GM20000 (cell line): ENCODE results near the gene KRTAP9-9.
"Not testable (repeated sequence)": the region's sequence is repeated elsewhere in the genome, so short reads cannot be mapped to it uniquely, and the experiment has no call there.

Experiments used
- DNase-seq: peaks from one replicate; pipeline ENCODE4 v3.0.0; 2012; ENCODE audit warnings: low spot score
- TF ChIP-seq, protein P1 (sequence below): IDR thresholded peaks from 2 replicates; pipeline ENCODE4 v1.5.1; 2012; ENCODE audit warnings: mild to moderate bottlenecking, control low read depth; ENCODE audit errors: extremely low read depth, missing control alignments

KRTAP9-9 gene

DNA sequence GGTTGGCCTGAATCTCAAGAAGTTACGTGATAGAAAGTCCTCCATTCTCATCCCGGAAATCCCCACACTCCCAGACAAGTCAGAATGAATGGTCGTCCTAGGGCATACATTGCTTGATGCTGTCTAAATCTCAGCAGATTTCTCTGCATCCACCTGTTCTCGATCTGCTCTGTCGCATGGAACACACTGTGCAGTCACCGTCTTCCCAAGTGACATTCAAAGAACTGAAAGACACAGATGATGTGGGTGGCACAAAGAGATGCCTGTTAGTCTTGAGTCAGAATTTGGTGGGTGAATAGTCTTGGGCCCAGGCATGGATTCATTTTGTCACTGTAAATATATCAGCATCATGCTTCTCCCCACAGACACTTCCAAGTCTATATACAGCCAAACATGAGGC, 23.5 kb upstream of the KRTAP9-9 start:
- DNase-seq: no peak
- TF ChIP-seq, protein P1, sequence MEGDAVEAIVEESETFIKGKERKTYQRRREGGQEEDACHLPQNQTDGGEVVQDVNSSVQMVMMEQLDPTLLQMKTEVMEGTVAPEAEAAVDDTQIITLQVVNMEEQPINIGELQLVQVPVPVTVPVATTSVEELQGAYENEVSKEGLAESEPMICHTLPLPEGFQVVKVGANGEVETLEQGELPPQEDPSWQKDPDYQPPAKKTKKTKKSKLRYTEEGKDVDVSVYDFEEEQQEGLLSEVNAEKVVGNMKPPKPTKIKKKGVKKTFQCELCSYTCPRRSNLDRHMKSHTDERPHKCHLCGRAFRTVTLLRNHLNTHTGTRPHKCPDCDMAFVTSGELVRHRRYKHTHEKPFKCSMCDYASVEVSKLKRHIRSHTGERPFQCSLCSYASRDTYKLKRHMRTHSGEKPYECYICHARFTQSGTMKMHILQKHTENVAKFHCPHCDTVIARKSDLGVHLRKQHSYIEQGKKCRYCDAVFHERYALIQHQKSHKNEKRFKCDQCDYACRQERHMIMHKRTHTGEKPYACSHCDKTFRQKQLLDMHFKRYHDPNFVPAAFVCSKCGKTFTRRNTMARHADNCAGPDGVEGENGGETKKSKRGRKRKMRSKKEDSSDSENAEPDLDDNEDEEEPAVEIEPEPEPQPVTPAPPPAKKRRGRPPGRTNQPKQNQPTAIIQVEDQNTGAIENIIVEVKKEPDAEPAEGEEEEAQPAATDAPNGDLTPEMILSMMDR: no peak

DNA sequence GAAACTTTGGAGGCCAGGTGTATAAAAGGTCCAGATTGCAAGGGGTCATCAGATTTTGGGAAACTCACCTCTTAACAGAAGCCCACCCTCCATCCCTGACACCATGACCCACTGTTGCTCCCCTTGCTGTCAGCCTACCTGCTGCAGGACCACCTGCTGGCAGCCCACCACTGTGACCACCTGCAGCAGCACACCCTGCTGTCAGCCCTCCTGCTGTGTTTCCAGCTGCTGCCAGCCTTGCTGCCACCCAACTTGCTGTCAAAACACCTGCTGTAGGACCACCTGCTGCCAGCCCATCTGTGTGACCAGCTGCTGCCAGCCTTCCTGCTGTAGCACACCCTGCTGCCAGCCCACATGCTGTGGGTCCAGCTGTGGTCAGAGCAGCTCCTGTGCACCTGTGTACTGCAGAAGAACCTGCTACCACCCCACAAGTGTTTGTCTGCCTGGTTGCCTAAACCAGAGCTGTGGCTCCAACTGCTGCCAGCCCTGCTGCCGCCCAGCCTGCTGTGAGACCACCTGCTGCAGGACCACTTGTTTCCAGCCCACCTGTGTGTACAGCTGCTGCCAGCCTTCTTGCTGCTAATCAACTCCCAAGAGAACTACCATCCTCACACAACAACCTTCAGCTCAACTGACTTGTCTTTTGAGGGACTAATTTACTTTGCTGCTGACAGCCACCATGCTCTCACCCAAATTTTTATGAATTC, 22.6 kb upstream of the KRTAP9-9 start, which contains the start of gene KRTAP9-3:
Gene KRTAP9-3 (plus strand): TSS at position 51 of the 707 bp plus-strand sequence. CDS start 53 bp downstream, at position 104.
- DNase-seq: not testable (repeated sequence)

DNA sequence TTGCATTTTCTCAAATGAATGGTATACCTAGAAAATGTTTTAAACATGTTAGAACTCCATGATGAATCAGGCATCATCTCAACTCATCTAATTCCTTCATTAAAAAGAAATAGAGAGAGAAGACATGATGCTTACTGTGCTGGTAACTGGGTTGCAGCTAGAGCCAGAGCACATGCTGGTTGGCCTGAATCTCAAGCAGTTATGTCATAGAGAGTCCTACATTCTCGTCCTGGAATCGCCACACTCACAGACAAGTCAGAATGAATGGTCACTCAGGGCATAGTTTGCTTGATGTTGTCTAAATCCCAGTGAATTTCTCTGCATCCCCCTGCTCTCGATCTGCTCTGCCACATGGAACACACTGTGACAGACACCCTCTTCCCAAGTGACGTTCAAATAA, 18.1 kb upstream of the KRTAP9-9 start:
- DNase-seq: not testable (repeated sequence)

DNA sequence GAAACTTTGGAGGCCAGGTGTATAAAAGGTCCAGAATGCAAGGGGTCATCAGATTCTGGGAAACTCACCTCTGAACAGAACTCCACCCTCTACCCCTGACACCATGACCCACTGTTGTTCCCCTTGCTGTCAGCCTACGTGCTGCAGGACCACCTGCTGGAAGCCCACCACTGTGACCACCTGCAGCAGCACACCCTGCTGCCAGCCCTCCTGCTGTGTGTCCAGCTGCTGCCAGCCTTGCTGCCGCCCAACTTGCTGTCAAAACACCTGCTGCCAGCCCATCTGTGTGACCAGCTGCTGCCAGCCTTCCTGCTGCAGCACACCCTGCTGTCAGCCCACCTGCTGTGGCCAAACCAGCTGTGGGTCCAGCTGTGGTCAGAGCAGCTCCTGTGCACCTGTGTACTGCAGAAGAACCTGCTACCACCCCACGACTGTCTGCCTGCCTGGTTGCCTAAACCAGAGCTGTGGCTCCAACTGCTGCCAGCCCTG, 17.2 kb upstream of the KRTAP9-9 start, which contains the start of gene KRTAP9-8:
Gene KRTAP9-8 (plus strand): TSS at position 51 of the 489 bp plus-strand sequence. CDS start 53 bp downstream, at position 104.
- DNase-seq: not testable (repeated sequence)

DNA sequence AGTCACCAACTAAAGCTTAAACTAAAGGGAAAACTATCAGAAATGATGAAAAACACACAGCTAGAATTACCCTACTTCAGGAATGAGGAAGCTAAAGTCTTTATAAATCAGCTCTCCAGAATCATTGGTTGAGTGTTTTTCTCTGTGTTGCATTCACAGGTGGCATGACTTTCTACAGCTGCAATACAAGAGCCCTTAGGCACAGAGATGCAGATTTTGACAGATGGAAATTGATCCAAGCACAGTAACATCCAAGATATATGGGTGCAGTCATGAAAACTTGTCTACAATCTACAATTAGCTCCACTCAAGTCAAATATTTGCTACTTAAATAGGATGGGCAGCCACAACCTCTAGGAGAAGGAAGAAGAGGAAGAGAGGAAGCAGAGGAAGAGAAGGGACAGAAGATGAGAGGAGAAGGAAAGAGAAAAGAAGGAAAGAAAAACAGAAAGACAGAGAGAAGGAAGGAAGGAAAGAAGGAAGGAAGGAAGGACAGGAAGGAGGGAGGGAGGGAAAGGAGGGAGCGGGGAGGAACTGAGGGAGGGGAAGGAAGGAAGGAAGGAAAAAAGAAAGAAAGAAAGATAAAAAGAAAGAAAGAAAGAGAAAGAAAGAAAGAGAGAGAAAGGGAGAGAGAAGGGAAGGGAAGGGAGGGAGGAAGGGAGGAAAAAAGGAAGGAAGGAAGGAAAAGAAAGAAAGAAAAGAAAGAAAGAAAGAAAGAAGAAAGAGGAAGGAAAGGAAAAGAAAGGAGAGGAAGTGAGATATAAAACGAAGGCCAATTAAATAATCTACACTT, 8.0 kb upstream of the KRTAP9-9 start:
- not testable (repeated sequence) for DNase-seq

DNA sequence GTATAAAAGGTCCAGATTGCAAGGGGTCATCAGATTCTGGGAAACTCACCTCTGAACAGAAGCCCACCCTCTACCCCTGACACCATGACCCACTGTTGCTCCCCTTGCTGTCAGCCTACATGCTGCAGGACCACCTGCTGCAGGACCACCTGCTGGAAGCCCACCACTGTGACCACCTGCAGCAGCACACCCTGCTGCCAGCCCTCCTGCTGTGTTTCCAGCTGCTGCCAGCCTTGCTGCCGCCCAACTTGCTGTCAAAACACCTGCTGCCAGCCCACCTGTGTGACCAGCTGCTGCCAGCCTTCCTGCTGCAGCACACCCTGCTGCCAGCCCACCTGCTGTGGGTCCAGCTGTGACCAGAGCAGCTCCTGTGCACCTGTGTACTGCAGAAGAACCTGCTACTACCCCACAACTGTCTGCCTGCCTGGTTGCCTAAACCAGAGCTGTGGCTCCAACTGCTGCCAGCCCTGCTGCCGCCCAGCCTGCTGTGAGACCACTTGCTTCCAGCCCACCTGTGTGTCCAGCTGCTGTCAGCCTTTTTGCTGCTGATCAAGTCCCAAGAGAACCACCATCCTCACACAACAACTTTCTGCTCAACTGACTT, 5.4 kb upstream of the KRTAP9-9 start, which contains the start of gene KRTAP9-4:
Gene KRTAP9-4 (plus strand): TSS at position 51 of the 604 bp plus-strand sequence. CDS start 34 bp downstream, at position 85.
- DNase-seq: not testable (repeated sequence)

DNA sequence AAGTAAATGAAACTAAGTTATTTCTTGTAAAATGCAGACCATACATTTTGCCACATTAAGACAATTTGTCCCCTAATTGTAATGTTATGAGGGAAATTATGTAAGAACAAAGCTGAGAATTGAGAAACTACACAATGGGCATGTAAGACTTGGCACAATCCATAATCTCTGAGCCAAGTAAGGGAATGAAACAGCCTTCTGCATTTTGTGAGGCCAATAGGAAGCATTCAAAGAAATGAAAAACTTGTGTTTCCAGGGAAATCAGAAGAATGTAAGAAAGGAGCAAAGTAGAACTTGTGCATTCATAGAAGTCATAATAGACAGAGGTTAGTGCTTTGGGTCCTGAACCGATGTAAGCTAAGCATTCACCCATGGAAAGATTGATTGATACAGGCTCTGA, 3.9 kb upstream of the KRTAP9-9 start:
- no peak for DNase-seq

DNA sequence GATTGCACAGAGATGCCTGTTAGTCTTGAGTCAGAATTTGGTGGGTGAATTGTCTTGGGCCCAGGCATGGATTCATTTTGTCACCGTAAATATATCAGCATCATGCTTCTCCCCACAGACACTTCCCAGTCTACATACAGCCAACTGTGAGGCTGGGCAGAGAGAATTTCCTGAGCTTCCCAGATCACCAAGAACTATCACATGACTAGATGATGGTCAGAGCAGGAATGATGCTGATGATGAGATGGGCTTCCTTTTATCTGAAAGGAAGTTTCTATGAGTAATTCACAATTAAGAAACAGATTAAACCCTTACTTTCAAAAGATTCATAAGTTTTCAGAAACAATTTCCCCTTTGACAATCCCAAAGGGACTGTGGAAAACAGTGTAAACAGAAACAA, 323 bp upstream of the KRTAP9-9 start:
- no peak for DNase-seq
- TF ChIP-seq, protein P1: no peak

More for the DNA sequence above, 3.9 kb upstream of the KRTAP9-9 start:
- TF ChIP-seq, protein P1: no peak

DNA sequence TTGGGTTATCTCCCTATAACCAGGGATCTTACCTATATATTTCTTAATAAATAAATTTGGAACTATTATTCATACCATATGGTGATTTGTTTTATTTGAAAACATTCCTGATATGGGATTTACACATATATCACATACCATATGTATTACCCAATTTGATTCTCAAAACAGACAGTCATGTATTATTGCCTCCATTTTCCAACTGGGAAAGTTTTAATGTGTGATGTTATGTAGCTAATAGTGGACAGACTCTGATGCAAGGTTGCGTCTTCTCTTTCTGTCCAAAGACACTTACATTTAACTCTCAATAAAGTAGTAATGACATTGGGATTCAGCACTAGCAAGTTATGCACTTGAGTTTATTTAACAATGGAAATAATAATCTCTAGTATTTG, 1.1 kb downstream of the KRTAP9-9 start:
- TF ChIP-seq, protein P1: no peak
- DNase-seq: no peak
